ENCODE data around the gene MIPEP.

DNA sequence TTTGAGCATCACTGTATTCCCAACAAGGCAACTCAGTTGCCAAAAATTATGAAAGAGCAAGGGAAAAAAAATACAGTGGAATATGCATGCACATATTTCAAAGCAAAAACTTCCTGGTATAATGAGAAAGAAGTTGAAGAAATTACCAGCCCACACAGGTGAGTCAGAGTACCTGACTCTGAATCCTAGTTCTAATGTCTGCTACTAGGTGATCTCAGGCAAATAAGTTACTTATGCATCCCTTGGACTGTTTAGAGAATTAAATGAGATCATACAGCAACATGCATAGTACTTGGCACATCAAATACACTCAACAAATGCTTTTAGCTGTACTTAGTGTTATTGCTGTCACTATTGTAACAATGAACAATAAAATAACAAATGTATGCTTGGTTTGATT lies 144.9 kb downstream of the MIPEP start:
- TF ChIP-seq POLR2A (IDR thresholded peaks at IDR 0.05; ENCODE audit: low read length) (no peak), GATA1 (IDR thresholded peaks at IDR 0.05; ENCODE audit: low read depth, low read length) (no peak)

Measured in erythroblast (primary cell).